Femur (tissue), 1 donor: ENCODE results near the gene SGCD.

Source experiments
- DNase-seq: peaks from one replicate; pipeline ENCODE4 v3.0.0-alpha.2; 2017

The SGCD gene

DNA sequence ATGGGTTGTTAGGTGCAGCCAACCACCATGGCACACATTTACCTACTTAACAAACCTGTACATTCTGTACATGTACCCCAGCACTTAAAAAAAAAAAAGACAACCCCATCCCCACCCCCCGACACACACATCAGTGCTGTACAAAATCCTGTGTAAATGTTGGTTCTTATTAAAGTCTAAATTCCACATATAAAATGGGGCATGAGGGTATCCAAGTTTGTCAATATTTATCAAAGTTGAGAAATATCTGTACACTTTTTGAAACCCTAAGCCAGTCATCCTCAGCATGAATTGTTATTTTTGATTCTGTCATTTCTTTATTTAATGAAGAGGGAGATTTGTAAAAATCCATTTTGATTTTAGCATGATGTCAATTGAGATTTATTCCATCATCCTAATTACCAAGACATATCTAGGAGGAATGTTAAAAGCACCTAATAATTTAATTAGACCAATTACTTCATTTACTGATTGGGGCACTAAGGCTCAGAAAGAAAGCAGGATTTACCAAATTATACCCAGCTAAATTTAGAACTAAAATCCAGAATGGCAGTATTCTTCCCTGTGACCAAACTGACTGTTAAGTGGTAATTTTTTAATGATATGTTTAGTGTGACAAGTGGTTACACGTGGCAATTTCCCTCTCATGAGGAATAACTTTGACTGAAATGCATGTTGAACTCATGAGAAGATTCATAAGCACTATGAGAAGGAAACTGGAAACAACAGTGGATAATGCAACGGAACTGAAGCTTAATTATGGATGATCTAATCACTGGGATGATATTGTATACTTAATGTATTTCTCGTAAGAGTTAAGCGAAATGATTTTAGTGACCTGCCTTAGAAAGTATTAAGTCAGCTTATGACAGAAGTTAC is 195.9 kb downstream of the SGCD start:
- DNase-seq: no peak

GRCh38 chr5:156523607-156524006 is 196.6 kb downstream of the SGCD start:
- DNase-seq: no peak

GRCh38 chr5:156526081-156526925 is 199.3 kb downstream of the SGCD start:
- DNase-seq: peak; percentile 66

DNA sequence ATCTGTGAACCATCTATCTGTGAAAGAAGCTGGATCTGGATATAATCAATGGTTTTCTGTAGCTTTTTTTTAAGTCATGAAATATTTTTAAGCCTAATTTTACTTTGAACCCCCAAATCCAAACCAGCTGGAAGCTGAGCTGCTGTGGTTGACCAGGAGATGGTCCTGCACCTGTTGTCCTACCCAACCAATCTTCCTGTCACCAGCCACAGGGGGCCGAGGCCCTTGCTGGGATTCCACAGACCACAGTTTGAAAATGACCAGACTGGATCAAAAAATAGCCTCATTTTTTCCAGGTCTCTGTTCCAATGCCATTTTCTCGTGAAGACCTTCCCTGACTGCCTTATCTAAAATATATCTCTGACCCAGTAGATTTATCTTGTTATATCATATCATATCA is 200.6 kb downstream of the SGCD start:
- no peak for DNase-seq

DNA sequence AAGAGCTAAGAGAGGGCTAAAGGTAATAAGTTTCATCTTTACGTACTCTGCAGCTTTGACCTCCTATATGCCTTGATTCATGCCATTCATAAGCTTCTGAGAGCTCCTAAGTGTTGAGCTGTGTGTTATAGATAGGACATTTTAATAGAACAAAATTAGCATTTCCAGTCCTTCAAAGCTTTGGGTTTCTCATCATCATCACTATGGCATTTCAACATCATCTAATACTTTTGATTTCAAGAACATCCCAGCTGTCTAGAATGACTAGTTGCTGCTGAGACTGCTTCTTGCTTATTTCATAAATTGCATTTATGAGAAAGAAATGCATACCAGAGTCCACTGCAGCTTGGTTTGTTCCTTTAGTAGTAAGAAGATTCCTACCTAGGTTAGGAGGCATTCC is 201.7 kb downstream of the SGCD start:
- DNase-seq: no peak

DNA sequence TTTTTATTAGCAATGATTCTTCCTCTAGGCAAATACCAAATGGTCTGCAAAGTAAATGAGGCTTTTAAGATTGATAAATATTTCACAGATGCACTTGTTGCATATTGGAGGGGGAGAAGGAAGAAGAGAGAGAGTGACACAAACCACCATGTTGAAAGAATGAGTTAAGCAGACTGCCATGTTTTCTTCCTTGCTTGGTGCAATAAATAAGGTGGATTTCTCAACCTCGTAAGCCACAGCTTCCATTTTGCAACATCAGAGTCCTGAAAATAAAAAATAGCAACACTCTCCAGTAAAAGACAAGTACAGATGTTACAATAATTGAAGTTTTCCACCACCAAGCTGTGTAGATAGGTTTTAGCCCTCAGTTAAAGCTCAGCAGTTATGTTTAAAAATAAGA is 202.9 kb downstream of the SGCD start:
- DNase-seq: no peak

DNA sequence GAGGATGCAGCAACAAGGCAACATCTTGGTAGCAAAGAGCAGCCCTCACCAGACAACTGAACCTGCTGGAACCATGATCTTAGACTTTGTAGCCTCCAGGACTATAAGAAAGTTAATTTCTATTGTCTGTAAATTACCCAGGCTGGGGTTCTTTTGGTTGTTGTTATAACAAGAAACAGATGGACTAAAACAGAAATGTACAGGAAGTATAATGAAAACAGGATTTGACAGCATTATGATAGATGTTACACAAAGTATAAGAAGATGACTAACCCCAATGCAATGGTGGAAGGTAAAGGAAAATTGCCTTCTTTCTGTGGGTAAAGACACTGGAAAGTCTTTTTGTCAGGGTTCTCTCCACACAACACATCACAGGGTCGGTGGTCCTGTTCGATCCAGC is 204.2 kb downstream of the SGCD start:
- DNase-seq: no peak

DNA sequence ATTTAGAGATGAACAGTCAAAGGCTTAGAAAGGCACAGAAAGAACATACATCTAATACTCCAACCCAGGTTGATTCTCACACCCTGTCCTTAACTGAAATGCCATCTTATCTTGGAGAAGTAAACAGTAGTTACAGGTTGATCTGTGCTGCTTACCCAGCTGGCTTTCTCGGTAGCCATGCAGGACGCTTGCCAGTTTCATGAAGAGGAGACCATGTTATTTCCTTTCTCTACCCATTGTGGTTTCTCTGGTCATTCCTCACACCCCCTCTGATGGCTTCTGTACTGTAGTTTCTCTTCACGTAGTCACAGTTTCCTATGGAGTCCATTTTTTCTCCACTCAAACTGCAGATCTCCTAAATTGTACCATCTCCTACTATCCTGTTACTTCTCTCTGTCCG is 206.0 kb downstream of the SGCD start:
- no peak for DNase-seq

DNA sequence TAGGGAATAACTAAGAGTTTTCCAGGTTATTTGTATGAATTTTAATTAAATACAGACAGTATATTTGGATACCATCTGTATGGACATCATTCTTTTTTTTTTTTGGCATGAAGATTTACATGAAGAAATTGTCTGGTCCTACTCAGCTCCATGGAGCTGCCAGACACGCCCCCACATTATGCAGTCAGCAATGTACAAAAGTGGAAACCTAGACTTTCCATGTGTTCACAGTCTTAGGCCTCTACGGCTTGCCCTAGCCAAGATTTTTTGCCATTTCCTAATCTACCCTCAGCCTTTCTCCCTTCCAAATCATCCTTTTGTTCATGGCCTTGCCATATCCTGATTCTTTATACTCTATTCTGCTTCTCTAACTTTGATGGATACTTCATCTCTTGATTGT is 207.1 kb downstream of the SGCD start:
- DNase-seq: no peak

DNA sequence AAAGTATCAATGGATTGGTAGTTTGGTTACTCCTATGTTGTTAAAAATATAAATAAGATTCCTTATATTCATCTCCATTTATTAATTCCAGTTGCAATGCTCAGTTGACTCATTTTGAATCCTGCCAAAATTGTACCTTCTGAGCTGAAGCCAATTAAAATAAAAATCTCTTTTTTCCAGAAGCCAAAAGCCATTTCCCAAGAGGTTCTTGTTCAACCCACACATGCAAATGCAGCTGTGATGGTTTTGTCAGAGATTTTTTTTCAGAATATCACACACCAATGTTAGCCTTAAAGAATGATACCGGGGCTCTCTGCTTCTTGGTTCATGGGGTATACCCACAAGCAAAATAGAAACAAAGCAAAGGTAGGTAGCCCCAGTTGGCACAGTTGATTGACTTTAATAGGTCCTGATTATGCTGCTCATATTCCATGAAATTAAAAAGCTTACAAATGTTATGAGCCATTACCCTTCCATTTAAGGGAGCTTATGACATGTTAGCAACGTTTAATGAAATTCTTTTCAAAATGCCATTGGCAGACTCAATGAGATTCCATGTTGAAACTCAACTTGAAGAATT is 208.0 kb downstream of the SGCD start:
- no peak for DNase-seq

DNA sequence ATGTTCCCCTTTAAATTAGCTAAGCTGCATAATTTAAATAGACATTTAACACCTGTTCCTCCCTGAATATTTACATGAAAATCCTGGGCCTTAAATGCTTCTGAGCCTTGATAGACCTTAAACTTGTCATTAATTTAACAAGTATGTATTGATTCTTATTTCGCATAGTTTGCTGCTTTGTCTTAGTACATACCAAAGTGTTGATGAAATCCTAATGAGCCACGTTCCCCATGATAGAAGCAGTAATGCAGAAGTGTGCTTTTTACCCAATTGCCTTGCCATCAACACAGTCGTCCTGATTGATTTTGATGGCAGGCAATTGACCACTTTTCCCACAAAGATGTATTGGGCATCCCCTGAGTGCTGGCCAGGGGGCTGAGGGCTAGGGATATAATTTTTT is 213.5 kb downstream of the SGCD start:
- no peak for DNase-seq

DNA sequence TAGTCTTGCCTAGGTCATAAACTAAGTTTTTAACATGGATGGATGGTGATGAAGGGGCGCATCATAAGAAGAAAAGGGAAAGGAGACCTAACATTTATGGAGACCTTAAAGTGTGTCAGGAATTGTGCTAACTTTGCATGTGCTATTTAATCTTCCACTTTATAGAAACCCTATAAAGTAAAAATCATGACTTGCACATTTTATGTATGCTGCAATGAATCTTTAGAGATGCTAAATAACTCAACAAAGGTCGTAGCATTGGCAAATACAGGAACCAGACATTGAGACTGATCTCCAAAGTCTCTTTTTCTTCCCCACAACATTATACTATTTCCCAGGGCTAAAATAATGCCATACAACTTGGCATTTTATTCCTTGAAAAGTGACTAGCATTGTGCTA is 214.6 kb downstream of the SGCD start:
- no peak for DNase-seq

DNA sequence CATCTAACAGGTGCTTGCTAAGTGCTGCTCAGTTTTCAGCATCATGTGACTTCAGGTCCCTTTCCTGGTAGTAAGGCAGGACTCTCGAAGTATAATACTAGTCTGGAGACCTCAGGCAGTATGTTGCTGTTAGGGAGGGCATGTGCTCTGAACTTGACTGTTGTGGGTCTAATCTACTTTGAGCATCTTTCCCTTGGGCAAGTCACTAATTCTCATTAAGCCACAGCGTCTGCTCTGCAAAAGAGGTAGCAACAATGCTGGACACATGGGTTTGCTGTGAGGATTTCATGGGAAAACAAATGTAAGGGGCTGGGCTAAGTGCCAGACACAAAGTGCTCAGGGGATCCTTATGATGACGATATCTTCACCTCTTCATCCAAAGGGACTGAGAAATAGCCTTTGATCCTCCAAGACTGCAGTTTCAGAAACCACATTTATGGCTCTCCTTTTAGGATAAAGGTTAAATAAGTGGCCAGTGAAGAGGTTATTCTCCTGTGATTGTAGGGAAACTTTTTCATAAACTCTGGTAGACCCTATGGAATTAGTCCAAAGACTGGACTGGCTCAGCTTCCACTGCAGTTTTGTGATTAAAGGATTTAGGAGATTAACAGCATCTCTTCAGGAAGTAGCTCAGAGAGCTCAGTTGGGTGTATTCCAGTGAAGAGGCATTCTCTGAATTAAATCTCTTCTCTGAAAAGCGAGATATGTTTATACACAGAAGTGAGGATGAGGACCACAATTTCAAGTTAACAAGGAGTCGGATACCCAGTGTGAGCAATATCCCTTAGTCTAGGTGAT is 216.6 kb downstream of the SGCD start:
- DNase-seq: no peak

- DNase-seq: no peak
Observed at GRCh38 chr5:156552855-156553358, 225.9 kb downstream of the SGCD start.

DNA sequence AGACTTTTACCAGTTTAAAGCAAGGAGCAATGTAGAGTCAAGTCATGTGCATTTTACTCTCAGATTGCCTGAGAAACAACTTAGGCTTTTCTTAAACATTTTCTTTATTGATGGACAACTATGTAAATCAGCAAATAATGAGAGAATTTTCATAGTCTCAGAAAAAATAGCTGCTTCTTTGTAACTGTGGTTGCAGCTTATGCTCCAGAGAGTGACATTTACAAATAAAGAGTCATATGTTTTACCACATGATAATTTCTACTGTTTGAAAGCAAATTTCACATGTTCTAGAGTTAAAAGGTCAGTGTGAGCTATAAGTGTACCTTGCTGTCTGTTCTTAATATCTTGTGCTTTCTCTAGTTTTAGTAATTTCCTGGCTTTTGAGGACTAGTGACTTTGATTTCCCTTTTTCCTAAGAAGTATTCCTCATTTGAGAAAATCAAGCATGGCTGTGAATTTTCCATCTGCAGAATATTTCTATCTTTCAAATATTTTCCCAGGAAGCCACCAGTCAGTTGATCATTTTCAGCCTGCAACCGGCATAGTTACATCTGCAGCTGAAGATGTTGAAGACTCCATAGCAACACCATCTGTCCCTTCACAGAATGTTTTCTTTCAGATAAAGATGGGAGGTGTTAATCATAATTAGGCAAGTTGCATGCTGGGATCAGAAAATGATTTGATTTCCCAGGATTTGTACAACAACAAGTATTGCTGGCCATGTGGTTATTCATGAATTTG is 229.9 kb downstream of the SGCD start:
- no peak for DNase-seq

- DNase-seq: no peak
Observed at GRCh38 chr5:156560002-156560401, 233.0 kb downstream of the SGCD start.

DNA sequence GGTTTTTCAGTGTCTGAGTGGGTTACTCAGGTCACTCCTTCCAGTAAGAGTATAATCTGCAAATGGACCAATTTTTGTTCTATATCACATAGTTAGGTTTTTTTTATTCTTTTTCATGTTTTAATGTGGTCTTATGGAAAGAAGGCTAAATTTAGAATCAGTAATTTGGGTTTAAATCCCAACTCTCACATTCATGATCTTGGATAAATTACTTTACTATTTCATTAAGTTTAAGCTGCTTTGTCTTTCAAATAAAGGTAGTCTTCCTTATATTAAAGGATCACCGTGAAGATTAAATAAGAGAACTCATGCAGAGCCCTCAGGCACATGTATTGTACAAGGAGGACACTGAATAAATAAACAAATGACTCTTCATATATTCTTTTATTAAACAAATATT is 234.7 kb downstream of the SGCD start:
- no peak for DNase-seq

DNA sequence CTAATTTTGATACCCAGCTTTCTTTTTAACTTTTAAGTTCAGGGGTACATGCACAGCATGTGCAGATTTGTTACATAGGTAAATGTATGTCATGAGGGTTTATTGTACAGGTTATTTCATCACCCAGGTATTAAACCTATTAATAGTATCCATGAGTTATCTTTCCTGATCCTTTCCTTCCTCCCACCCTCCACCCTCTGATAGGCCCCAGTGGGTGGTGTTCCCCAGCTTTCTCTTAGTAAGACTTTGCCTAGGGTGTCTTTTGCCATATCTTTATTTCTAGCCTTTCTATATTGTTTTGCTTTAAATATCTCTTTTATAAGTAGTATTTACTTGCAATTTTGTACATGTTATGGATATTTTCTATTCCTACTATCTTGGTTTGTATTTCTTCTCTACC is 243.7 kb downstream of the SGCD start:
- DNase-seq: no peak

DNA sequence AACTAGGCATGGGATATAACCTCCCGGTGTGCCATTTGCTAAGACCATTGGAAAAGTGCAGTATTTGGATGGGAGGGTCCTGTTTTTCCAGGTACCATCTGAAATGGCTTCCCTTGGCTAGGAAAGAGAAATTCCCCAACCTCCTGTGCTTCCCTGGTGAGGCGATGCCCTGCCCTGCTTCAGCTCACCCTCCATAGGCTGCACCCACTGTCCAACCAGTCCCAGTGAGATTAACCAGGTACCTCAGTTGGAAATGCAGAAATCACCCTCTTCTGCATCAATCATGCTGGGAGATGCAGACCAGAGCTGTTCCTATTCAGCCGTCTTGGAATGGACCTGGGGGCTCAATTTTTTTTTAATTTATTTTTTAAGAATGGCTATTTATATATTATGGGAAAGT is 254.8 kb downstream of the SGCD start:
- DNase-seq: no peak

DNA sequence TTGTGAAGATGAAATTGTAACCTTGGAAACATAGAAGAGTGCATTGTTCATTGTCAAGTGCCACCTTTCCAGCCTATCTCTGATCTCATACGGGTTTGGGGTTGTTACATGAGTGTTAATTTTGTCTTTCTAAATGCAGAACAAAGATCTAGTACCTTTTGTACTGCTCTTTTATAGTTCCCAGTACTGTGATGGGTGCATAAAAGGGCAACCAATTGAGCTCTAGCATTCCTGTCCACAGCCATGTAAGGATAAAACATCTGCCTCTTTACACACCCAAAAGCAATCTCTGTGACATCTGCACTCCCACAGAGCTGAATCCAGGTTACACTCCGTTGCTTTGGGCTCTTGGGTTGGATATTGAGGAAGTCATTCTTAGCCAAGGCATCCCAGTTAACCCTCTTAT is 255.2 kb downstream of the SGCD start:
- no peak for DNase-seq

- no peak for DNase-seq
Observed at GRCh38 chr5:156584871-156585270, 257.9 kb downstream of the SGCD start.

GRCh38 chr5:156585999-156586398 is 259.0 kb downstream of the SGCD start:
- DNase-seq: no peak
